Glomerular visceral epithelial cell (primary cell): ENCODE results near the gene FER.
"Not testable (repeated sequence)": the region's sequence is repeated elsewhere in the genome, so short reads cannot be mapped to it uniquely, and the experiment has no call there.

ENCODE experiments used
- DNase-seq: peaks from one replicate; pipeline ENCODE4 v3.0.0-alpha.2; 2016; ENCODE audit errors: extremely low spot score

Gene FER

DNA sequence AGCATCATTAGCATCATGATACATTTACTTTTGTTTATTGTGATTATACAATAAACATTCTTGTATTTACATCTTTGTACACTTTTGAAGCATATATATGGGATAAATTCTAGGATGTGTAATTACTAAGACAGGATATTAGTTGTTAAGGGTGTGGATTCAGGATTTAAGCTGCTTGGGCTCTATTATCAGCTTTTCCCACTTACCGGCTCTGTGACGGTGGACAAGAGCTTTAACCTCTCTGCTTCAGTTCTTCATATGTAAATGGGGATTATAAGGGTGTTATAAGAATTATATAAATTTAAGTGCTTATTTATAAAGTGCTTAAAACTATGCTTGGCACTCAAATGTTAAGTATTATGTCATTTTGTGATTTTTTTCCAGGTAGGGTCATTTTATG, 131.1 kb downstream of the FER start:
- no peak for DNase-seq

DNA sequence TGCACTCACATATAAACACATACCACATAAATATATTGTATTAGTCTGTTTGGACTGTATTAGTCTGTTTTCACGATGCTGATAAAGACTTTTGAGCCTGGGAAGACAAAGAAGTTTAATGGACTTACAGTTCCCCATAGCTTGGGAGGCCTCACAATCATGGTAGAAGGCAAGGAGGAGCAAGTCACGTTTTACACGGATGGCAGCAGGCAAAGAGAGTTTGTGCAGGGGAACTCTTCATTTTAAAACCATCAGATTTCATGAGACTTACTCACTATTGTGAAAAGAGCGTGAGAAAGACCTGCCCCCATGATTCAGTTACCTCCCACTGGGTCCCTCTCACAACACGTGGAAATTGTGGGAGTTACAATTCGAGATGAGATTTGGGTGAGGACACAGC, 133.4 kb downstream of the FER start:
- no peak for DNase-seq

DNA sequence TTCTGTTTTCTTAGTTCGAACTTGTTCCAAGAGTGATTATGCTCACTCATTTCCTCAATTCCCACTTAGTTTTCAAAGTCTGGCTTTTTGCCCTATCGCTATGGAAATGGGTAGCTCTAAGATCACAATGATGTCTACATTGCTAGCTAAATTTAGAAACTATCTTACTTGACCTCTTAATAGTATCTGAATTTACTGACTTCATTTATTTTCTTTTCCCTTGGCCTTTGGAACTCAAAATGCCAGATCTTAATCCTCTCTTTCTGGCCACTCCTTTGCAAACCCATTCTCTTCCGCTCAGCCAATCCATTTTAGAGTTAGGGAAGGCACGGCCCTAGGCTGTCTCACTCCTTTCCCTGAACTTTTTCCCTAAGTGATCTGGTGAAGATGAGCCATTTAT, 137.0 kb downstream of the FER start:
- DNase-seq: no peak

DNA sequence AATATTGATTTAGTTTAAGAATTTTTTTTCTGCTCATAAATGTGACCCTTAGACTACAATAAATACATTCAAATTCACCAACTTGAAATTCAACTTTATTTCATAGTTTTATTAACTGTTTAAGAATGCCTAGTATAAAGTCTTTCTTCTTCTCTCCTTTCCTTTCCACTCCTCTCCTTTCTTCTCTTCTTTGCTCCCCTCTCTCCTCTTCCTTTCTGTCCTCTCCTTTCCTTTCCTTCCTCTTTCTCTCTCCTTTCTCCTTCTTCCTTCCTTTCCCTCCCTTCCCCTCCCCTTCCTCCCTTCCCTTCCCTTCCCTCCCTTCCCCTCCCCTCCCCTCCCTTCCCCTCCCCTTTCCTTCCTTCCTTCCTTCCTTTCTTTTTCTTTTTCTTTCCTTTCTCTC, 150.6 kb downstream of the FER start:
- DNase-seq: no peak

GRCh38 chr5:108898707-108899106, 151.0 kb downstream of the FER start:
- no peak for DNase-seq

DNA sequence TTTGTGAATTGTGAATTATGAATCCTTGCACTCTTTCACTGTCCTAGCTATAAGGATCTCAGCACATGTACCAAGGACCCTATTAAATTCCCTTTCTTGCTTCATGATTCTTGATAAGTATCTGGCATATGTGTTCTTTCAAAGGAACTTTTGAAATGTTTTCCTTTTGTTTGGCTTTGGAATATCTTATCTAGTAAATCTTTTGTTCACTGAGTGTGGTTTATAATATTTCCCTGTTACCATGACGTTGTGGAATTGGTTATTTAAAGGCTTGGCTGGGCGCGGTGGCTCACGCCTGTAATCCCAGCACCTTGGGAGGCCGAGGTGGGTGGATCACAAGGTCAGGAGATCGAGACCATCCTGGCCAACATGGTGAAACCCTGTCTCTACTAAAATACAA, 151.5 kb downstream of the FER start:
- not testable (repeated sequence) for DNase-seq

DNA sequence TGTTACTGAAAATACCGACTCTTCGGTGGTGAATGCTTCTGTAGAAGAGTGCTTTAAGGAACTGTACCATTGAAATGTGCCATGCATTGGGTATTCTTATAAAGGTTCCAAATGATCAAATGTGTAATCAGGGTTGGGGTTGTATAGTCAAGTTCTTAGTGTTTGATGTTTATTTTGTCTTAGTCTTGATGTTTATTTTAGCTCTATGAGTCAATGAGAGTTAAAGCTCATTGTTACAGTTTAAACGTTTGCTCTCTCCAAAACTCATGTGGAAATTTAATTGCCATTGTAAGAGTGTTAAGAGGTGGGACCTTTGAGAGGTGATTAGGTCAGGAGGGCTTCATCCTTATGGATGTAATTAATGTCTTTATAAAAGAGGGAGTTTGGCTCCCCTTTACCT, 153.0 kb downstream of the FER start:
- no peak for DNase-seq

DNA sequence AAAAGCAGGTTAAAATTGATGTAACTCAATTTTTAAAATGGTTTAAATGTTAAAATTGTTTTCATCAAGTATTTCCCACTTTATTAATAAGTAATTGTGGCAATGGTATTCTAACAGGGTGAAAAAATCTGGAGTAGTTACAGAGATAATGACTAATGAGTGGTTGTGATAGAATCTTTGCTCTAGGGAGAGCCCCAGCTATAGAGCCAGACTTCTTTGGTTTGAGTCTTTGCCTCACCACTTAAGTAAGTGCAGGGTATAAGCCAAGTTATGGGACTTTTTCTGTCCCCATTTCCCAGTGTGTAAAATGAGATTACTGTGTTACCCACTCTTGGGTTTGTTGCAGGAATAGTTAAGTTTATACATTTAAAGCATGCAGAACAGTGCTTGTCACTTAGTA, 158.1 kb downstream of the FER start:
- DNase-seq: no peak

DNA sequence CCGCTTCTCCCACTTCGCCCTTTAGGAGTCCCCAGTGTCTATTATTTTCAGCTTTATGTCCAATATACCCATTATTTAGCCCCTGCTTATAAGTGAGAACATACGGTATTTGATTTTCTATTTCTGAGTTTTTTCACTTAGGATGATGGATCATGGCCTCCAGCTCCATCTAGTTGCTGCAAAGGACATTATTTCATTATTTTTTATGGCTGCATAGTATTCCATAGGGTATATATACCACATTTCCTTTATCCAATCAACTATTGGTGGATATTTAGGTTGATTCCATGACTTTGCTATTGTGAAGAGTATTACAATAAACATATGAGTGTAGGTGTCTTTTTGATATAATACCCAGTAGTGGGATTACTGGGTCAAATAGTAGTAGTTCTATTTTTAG, 162.9 kb downstream of the FER start:
- DNase-seq: no peak

GRCh38 chr5:108911055-108911454, 163.4 kb downstream of the FER start:
- no peak for DNase-seq

DNA sequence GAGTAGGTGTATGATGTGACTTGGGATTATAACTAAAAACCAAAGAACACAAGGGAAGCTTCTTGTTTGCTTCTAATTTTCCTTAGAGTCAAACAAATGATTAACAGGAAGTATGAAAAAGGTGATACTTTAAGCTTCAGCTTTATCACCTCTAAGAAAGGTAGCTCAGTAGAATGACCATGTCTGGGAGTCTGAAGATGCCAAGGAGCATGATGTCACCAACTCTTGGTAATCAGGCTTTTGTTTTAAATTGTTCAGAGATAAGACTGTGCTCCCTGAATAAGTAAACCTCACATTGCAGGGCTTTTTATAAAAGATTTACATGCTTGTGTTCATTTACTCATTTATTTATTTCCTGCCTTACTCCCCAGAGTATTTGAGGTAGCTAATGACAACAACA, 169.9 kb downstream of the FER start:
- DNase-seq: no peak

DNA sequence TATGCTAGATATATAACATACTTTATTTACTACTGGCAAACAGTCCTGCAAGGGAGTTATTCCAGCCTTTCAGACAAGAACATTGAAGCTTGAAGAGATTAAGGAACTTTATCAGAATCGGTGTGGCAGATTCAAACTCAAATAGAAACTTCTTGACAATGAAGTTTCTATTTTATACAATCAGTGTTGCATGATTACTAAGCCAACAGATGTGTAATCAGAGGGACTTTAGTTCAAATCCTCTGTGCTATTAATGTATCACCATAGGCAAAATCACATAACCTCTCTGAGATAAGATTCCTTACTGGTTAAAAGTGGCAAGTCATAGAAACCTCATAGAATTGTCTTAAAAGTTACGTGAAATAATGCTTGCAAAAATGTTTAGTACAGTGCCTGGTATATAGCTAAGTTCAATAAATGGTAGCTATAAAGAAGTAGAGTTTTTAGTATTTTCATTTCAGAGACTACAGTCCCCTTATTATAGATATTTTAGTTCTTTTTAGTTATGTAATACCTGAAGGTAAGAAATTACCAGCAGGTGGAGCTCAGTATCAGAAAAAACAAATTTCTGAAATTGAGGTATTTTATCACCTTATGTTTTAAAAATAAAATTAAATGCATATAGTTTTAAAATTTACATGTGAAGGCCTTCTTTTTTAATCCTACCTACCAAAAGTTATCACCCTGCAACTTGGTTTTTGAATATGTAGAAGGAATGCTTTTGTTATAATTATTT, 172.1 kb downstream of the FER start:
- DNase-seq: no peak

DNA sequence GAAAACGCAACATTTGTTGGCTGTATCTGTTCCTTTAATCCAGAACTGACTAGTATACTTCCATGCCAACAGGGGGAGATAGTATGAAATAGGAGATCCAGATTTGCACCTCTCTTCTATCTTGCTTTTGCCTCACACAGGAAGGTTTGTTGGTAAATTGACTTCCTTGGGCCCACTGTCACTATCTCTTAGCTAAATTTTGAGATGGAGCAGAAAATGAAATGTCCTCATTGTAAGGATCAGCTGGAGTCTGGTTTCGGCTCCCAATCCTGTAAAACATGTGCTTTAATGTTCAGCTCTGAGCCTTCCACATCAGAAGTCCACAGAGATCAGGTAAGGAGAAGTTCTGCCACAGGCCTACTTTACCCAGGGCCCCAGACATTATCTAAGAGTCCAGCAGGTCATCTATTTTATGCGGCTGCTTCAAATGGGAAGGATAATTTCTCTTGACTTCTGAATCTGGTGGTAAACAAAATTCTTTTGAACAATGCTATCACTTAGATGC, 176.8 kb downstream of the FER start:
- no peak for DNase-seq

- no peak for DNase-seq
Measured at GRCh38 chr5:108925073-108925472, 177.4 kb downstream of the FER start.

- no peak for DNase-seq
Measured at GRCh38 chr5:108930107-108930506, 182.4 kb downstream of the FER start.

DNA sequence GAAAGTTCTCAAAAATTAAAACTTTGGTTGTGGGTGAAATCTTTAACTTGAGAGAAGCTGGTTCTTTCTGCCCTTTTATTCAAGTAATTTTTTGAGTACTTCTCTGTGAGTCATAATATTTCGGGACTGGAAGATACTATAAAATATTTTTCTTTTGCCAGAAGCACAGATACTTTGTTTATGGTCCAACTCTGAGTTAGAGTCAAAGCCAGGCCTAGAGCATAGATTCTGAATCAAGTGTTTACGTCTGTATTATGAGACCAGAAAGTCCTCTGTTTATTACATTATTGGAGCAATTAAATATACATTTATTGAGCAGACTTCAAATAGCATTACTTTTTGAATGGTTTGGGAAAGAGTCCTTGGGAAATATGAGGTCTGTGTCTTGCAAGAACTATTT, 187.9 kb downstream of the FER start:
- DNase-seq: no peak

GRCh38 chr5:108937221-108937620, 189.5 kb downstream of the FER start:
- DNase-seq: no peak

DNA sequence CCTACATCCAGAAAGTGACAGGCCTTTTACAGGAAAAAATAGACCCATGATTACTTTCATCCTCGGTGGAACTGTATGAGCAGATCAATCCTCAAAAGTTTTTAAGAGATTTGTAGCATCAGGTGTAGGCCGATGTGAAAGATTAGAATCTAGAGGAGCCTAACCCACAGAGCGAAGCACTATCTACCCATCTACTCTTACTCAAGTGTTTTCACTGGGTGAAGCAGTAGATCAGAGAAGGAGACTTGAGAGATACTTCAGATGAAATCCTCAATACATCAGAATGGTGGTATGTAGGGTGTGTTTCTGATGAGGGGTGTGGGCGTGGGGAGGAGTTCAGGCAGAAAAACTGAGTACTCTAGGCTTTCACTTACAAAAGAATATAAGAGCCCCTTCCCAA, 192.8 kb downstream of the FER start:
- no peak for DNase-seq

DNA sequence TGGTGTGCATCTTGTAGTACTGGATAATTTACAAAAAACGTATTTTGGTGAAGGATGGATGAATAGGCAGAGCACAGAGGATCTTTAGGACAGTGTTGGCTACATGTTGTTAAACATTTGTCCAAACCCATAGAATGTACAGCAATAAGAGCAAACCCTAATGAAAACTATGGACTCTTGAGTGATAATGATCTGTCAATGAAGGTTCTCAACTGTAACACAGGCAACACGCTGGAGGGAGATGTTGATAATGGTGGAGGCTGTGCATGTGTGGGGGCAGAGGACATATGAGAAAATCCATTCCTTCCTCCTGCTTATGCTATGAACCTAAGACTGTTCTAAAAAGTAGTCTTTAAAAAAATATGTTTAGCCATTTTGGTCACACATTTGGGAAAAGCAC, 194.0 kb downstream of the FER start:
- DNase-seq: no peak

GRCh38 chr5:108942701-108943100, 195.0 kb downstream of the FER start:
- DNase-seq: no peak

DNA sequence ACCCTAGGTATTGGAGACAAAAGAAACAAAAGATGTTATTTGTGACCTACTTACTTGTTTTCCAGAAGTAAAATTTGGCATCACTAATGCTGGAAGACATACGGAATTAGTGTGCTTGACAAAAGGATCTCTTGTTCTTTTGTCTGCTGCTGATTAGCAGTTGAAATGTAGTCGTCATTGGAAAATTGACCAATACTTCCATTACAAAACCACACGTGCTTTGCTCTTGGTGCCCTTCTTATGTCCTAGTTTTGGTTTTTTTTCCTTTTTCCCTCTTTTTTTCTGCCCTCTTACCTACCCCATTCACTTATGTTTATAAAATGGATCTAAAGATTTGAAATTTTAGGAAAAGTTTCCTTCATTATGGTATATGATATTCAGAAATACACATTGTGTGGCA, 197.4 kb downstream of the FER start:
- no peak for DNase-seq

GRCh38 chr5:108946008-108946407, 198.3 kb downstream of the FER start:
- no peak for DNase-seq

DNA sequence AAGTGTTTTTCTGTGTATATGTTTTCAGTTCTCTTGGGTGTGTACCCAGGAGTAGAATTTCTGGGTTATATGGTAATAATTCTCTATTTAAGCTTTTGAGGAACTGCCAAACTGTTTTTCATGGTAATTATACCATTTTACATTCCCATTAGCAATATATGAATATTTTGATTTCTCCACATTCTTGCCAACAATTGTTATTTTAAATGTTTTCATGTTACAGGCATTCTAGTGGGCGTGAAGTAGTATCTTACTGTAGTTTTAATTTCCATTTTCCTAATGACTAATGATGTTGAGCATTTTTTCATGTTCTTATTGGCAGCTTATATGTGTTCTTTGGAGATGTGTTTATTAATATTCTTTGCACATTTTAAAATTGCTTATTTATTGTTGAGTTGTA, 199.5 kb downstream of the FER start:
- no peak for DNase-seq

DNA sequence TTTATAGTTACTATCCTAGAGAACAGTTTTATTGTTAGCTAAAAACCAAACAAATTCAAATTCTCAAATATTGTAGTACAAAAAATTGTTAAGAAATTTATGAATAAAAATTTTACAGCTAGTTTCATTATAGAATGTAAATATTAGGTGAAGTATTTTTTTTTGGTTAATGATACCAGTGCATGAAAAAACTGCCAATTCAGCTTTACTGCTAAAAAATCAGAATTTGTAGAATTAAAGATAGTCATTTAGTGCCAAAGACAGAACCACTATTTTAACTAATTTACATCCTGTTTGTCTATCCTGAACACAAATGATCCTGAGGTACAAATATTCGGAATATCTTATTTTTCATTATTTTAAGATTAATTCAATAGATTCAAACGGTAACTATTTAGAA, 202.6 kb downstream of the FER start:
- DNase-seq: no peak
